SK-N-DZ (cell line): ENCODE measurements around the gene BRD7.

Experiments
- DNase-seq: peaks from one replicate; pipeline ENCODE4 v3.0.0-alpha.2; 2015; ENCODE audit warnings: low spot score

The BRD7 gene

DNA sequence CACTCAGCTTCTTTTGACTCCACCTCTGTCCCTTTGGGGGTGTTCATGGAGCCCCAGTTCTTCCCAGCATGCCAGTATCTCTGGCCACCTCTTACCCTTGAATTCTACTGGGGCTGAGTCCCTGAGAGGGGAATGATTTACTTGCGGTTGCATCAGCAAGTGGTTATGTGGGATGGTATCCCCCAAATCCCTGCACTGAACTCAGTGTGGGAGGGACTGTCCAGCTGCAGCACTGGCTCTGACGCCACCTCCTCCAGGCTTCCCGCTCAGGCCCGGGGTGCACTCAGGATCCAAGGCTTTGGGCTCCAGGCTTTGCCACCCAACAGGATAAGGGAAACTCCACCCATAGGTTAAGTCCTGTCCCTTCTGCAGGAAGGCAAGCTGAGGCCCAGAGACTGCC lies 21.1 kb upstream of the BRD7 start:
- DNase-seq: no peak

- no peak for DNase-seq
Measured at GRCh38 chr16:50388496-50388895, 19.7 kb upstream of the BRD7 start.

DNA sequence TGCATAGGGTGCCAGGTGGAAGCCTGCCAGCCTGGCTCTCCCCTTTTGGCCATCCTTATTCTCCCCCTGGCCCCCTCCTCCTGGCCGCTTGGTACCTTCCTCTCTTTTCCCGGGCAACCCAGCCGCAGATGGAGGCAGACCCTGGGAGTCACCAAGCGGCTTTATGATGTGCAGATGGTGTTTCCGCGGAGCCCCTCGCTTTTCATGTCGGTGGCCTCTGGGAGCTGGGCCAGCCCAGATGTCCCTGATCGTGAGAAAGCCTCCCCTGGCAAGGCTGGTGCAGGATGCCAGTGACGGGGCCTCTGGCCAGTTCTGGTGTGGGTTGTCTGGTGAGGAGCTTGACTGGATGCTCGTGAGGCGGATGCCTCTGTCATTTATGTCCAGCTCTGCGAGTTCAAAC lies 18.0 kb upstream of the BRD7 start:
- no peak for DNase-seq

- peak; percentile 27 for DNase-seq
Measured at GRCh38 chr16:50386139-50386538, 17.4 kb upstream of the BRD7 start.

DNA sequence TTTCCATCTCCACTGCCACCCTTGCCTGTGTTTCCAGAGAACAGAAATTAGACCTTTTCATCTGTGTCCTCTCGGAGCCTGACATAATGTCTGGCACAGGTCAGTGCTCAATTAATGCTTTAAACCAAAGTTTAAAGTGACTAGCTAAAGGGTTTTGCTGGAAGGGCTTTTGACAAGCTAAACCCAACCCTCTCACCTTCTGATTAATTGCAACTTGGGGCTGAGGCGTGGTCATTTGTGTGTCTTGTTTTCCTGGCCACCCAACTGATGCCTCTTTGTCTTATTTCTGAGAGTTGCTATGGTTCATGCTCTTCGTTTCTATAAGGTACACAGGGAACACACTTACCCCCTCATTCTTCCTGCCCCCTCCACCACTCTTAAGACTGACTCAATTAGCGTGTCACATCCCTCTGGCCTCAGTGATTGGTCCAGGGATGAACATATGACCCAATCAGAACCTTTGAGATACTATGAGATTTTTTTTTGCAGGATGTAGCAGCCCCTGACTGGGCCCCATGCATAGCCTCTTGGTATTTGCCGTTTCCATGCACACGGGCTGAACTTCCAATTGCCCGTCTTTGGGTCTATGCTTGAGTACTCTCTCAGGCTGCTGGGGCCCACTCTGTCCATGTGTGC lies 15.8 kb upstream of the BRD7 start:
- peak; percentile 47 for DNase-seq

GRCh38 chr16:50381679-50382440 lies 13.1 kb upstream of the BRD7 start:
- no peak for DNase-seq

DNA sequence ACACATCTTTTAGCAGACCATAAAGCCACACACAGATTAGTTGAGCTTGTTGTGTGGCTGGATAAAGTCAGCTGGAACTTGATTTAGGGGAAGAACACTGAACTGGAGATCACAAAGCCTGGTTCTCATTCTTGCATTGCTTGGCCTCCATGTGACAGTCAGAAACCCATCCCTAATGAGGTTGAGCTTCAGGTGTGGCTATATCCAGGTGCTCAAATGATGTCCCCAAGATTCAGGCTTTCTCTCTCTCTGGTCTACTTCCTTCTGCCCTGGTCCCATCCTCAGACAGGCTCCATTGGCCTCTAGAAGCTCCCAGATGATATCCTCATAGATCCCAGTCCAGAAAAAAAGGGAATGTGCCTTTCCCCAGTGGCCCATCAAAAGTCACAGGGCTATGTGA lies 9.6 kb upstream of the BRD7 start:
- DNase-seq: no peak

GRCh38 chr16:50377001-50377400 lies 8.2 kb upstream of the BRD7 start:
- DNase-seq: no peak

DNA sequence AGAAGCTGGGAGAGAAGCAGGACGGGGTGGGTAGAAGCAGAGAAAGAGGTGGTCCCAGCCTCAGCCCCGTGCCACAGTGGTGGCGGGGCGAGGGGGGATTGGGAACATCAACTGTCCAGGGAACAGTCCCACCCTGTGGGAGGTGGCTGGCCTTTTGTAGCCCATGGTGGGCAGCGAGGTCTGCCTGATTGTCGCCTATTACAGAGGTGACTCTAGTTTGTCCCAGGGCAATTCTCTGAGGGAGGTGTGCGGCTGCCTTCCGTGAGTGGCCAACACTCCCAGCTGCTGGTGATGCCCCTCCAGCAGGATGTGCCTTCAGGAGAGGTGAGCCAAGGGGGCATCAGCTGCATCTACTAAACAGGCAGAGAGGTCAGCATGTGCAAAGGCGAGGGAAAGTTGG lies 5.0 kb upstream of the BRD7 start:
- DNase-seq: no peak

DNA sequence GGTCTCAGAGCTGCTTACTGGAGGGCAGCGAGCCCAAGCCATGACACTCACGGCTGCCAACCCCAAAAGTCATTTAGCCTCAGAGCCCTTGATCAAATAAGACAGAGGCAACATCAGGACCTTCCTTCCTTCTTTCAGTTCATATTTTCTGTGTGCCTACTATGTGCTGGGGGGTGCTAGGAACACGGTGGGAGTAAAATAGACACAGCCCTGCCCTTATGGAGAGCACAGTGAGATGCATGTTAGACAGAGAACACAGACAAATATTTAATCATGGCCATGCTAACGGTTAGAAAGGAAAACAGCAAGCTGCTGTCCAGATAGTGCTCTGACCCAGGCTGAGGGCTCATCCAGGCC lies 4.5 kb upstream of the BRD7 start:
- DNase-seq: no peak

DNA sequence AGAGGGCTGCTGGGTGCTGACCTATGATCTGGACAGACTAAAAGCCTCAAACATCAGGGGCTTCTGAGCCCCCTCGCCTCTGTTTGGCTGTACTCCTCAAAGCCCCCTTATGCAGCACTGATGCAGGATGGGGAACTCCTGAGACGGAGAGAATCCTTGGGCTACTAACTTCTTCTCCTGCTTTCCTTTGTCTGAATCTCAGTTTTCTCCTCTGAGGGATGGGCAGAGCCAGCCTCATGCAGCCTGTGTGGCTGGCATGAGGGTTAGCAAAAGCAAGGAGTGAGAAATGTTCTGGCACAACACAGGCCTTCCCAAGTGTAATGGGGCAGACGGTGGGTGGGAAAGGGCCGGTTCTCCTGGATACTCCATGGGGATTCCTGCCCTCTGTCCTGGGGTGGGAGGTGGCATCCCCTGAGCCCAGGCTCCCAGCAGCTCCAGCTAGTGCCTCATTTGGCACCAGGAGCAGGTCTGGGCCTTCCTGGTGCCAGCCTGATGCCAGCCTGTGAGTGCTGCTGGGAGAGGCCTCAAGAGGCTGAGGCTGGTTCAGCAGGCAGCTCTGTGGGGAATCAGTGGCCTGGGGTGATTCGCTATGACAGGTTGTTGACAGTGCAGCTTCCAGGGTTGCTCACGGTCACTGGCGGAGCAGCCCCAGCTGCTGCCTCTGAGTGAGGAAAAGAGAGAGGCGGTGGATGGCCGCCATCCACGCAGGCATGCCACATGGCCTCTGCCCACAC lies 4.0 kb upstream of the BRD7 start:
- DNase-seq: peak; percentile 83

DNA sequence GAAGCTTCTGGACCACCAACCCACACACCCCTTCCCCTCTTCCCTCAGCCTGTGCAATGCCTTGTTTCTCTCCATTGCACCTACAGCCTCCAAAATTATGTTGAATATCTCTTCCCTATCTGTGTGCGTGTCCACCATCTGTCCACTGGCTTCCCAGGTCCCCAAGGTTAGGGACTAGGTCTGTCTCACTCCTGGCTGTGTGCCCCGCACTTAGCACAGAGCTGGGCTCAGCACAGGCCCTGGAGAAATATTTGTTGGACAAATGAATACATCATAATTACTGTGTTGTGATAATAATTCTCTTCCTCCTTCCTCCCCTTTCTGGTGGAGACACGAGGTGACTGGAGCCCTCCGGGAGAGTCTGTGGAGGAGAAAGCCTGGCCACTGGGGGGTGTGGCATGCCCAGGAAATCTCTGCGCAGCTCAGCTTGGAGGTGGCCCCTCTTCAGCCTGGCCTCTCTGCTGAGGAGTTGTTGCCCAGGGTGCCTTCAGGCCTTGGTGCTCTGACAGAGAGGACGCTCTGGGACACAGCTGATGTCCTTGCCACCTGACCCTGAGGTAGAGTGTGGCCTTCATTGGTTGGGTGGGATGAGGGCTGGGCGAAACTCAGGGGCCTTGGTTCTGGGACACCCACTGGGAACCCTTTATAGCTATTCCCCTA lies 3.3 kb upstream of the BRD7 start:
- peak; percentile 71 for DNase-seq

GRCh38 chr16:50371036-50371716 lies 2.4 kb upstream of the BRD7 start:
- DNase-seq: no peak

- peak; percentile 74 for DNase-seq
Measured at GRCh38 chr16:50369133-50369804, 481 bp upstream of the BRD7 start.

DNA sequence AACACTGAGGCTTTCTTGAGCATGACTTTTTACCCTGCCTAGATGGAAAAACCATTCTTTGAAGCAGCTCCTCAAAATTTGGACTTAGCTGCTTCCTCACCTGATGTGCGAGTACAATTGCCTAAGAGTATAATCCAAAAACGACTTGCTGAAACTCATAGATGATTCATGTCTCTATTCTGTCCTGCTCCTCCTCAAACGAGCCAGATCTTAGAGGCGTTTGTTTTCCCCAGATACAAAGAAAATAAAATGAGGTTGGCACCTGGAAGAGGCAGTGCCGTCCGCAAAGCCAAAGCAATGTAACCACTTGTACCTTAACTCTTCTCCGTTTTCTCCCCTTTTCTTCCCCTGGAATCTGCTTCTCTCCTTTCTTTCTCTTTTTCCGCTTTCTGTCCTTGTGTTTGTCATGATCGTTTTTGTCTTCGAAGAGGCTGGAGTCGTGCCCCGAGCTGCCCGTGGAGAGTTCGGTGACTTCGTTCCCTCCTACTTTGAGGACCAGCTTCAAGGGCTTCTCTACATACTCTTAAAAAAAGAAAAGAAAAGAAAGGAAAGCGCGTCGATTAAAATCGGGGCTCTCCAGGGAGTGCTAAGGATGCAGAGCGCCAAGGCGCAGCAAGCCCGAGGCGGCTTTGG lies 895 bp downstream of the BRD7 start:
- no peak for DNase-seq

- DNase-seq: no peak
Measured at GRCh38 chr16:50365791-50366575, 2.8 kb downstream of the BRD7 start.

DNA sequence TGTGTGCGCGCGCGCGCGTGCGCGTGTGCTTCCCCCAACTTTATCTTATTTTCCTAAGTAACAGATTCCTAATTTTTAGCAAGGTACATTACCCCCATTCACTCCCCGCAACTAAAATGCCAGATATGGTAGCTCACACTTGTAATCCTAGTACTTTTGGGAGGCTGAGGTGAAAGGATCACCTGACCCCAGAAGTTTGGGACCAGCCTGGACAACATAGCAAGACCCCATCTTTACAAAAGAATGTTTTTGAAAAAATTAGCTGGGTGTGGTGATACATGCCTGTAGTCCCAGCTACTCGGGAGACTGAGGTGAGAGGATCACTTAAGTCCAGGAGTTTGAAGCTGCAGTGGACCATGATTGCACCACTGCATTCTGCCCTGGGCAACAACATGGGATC lies 5.1 kb downstream of the BRD7 start:
- DNase-seq: no peak

DNA sequence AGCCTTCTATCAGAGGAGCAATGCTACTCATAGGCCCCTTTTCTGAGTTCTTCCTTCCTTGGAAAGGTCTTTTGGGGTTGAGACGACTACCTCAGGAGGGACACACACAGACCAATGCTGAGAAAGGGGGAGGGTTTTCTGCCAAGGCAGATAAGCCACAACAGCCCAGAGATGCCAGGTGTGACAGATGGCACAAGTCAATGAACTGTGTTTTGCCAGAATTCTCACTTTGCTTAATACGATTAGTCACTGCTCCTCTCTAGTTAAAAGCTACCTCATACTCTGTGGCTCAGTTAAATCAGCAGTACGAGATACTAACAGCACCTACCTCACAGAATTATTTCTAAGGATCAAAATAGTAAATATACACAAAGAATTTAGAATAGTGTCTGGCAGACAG lies 8.0 kb downstream of the BRD7 start:
- DNase-seq: no peak

GRCh38 chr16:50360033-50360778 lies 8.6 kb downstream of the BRD7 start:
- DNase-seq: no peak
